ENCODE data around the gene FERD3L. TPM values are rescaled to one million over a fixed set of nuclear protein-coding genes. Genes with fewer than 3 reads are reported as not detected.

Gene FERD3L
- total RNA-seq, 1 donor from 2014 or later: 0.96 TPM

- H3K4me3 Mint-ChIP-seq (ENCODE audit: unreplicated experiment): no peak overlapping the region
- H3K9me3 Mint-ChIP-seq (ENCODE audit: unreplicated experiment): no peaks in the 10 kb centered on the region
- no peaks in the 10 kb centered on the region for H3K36me3 Mint-ChIP-seq (ENCODE audit: unreplicated experiment)
- H3K4me1 Mint-ChIP-seq (ENCODE audit: low read depth, unreplicated experiment): no peaks in the 10 kb centered on the region
- TF ChIP-seq, protein P1, sequence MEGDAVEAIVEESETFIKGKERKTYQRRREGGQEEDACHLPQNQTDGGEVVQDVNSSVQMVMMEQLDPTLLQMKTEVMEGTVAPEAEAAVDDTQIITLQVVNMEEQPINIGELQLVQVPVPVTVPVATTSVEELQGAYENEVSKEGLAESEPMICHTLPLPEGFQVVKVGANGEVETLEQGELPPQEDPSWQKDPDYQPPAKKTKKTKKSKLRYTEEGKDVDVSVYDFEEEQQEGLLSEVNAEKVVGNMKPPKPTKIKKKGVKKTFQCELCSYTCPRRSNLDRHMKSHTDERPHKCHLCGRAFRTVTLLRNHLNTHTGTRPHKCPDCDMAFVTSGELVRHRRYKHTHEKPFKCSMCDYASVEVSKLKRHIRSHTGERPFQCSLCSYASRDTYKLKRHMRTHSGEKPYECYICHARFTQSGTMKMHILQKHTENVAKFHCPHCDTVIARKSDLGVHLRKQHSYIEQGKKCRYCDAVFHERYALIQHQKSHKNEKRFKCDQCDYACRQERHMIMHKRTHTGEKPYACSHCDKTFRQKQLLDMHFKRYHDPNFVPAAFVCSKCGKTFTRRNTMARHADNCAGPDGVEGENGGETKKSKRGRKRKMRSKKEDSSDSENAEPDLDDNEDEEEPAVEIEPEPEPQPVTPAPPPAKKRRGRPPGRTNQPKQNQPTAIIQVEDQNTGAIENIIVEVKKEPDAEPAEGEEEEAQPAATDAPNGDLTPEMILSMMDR (IDR thresholded peaks at IDR 0.05; ENCODE audit: partially characterized antibody, unreplicated experiment): no peak
- no peak for DNase-seq
- no peaks in the 10 kb centered on the region for H3K27me3 Mint-ChIP-seq (ENCODE audit: unreplicated experiment)
- no peak overlapping the region for H3K27ac Mint-ChIP-seq (ENCODE audit: unreplicated experiment)
These were observed 30.0 kb upstream of the FERD3L start for GRCh38 chr7:19175241-19175640.

GRCh38 chr7:19161671-19162070, 16.4 kb upstream of the FERD3L start:
- TF ChIP-seq, protein P1 (IDR thresholded peaks at IDR 0.05; ENCODE audit: partially characterized antibody, unreplicated experiment): no peak
- Mint-ChIP-seq H3K4me1 (ENCODE audit: low read depth, unreplicated experiment) (no peaks in the 10 kb centered on the region), H3K4me3 (ENCODE audit: unreplicated experiment) (no peak overlapping the region), H3K9me3 (ENCODE audit: unreplicated experiment) (no peaks in the 10 kb centered on the region), H3K36me3 (ENCODE audit: unreplicated experiment) (no peaks in the 10 kb centered on the region), H3K27ac (ENCODE audit: unreplicated experiment) (no peak overlapping the region), H3K27me3 (ENCODE audit: unreplicated experiment) (no peaks in the 10 kb centered on the region)
- no peak for DNase-seq

DNA sequence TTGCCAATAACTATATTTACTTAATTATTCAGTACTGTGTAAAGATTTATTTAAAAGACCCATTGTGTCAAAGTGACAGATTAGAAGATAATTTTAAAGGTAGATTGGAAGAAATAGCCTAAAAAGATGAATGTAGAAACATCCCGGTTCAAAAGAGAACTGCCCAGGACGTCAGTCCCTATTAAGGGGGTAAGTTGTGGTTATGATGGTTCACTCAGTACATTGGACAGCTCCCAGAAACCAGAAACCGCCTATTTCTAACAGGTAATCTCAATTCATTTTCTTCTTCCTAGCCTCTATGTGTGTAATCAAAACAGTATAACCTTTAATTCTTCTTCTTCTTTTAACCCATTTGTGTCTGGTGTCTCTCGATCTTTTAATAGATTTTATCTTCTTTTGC, 1.5 kb upstream of the FERD3L start:
- peaks cover 21% of the 10 kb centered on the region for H3K27me3 Mint-ChIP-seq (ENCODE audit: unreplicated experiment)

GRCh38 chr7:19145434-19146115, 354 bp upstream of the FERD3L start:
- DNase-seq: peak; percentile 67
- H3K27me3 Mint-ChIP-seq (ENCODE audit: unreplicated experiment): peaks cover 21% of the 10 kb centered on the region
- H3K36me3 Mint-ChIP-seq (ENCODE audit: unreplicated experiment): no peaks in the 10 kb centered on the region
- H3K4me1 Mint-ChIP-seq (ENCODE audit: low read depth, unreplicated experiment): peaks cover 19% of the 10 kb centered on the region
- H3K4me3 Mint-ChIP-seq (ENCODE audit: unreplicated experiment): peak overlapping the region; percentile 90
- H3K9me3 Mint-ChIP-seq (ENCODE audit: unreplicated experiment): peaks cover 9% of the 10 kb centered on the region
- TF ChIP-seq, protein P1 (IDR thresholded peaks at IDR 0.05; ENCODE audit: partially characterized antibody, unreplicated experiment): no peak
- peak overlapping the region; percentile 82 for H3K27ac Mint-ChIP-seq (ENCODE audit: unreplicated experiment)

More for the DNA sequence above, 1.5 kb upstream of the FERD3L start:
- DNase-seq: no peak
- Mint-ChIP-seq H3K4me3 (ENCODE audit: unreplicated experiment) (peak overlapping the region; percentile 90), H3K9me3 (ENCODE audit: unreplicated experiment) (peaks cover 9% of the 10 kb centered on the region), H3K27ac (ENCODE audit: unreplicated experiment) (no peak overlapping the region), H3K36me3 (ENCODE audit: unreplicated experiment) (no peaks in the 10 kb centered on the region), H3K4me1 (ENCODE audit: low read depth, unreplicated experiment) (peaks cover 19% of the 10 kb centered on the region)
- TF ChIP-seq, protein P1 (IDR thresholded peaks at IDR 0.05; ENCODE audit: partially characterized antibody, unreplicated experiment): no peak

DNA sequence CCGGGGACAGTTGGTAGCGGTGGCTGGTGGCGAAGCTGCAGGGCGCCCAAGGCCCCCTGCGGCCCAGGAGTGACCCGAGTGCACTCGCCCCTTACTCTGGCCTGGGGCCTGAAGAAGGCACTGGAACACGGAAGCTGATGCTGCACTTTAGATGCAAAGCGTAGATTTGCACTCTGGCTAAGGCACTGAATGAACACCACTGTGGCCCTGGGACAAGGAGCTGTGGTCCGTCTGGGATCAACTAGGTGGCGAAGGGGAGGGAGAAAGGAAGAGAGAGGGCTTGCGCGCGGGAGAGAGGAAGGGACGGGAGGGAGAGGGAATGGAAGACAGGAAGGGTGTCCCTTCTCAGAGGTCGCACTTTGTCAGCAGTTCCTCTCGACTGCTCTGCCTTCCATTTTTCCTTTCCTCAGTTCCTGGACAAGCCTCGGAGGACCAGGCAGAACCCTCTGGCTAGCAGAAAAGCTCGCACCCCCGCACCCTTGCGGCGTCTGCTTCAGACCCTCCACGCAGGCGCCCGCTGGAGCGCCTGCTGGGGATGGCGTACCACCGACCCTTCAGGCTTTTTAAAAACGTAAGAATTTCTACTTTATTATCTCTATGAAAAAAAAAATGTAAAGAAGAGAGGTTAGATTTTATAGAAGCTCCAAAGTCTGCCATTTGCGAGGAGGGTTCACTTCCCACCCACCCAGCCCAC, 1.2 kb downstream of the FERD3L start:
- Mint-ChIP-seq H3K27me3 (ENCODE audit: unreplicated experiment) (peaks cover 22% of the 10 kb centered on the region), H3K27ac (ENCODE audit: unreplicated experiment) (no peak overlapping the region), H3K9me3 (ENCODE audit: unreplicated experiment) (peaks cover 9% of the 10 kb centered on the region), H3K36me3 (ENCODE audit: unreplicated experiment) (no peaks in the 10 kb centered on the region), H3K4me3 (ENCODE audit: unreplicated experiment) (peak overlapping the region; percentile 85), H3K4me1 (ENCODE audit: low read depth, unreplicated experiment) (peaks cover 19% of the 10 kb centered on the region)
- TF ChIP-seq, protein P1 (IDR thresholded peaks at IDR 0.05; ENCODE audit: partially characterized antibody, unreplicated experiment): no peak
- peak; percentile 29 for DNase-seq

Data from glutamatergic neuron (in vitro differentiated cells).